IMR-90 (cell line): Measurements from ENCODE around the gene DPYSL5. TPM values are rescaled to one million over a fixed set of nuclear protein-coding genes. Genes with fewer than 3 reads are reported as not detected.
A peak's percentile ranks its signal among the peaks of the same experiment; 100 is the strongest.

Experiments used
- ATAC-seq: fragments of 200-7000 bp; cut with Tn5 transposase; 2 replicates; pipeline ENCODE4 v1.9.1; 2020; ENCODE audit warnings: low read depth, mild to moderate bottlenecking, moderate library complexity
- BruUV-seq: library from RNA; stranded (reverse); fragments of 400-500 nt; replicated peaks from 2 replicates; lab custom pipeline; 2021; lab: Mats Ljungman, UMichigan
- CTCF ChIA-PET: fragments of 300-600 bp; formaldehyde crosslinking; extraction: SDS; loops from one replicate; lab custom pipeline; 2021; ENCODE audit warnings: antibody characterized with exemption; lab: Yijun Ruan, JAX
- POLR2A ChIA-PET: fragments of 300-600 bp; sonication (Branson Sonifier 250); formaldehyde crosslinking; loops from one replicate; lab custom pipeline; 2022; ENCODE audit warnings: antibody characterized with exemption; ENCODE audit not compliant: unreplicated experiment; lab: Charles Lee
- DNase-seq: peaks from one replicate; pipeline ENCODE4 v3.0.0; 2013
- H2AFZ ChIP-seq: replicated peaks from 2 replicates; pipeline ENCODE3; 2013; ENCODE audit warnings: low read length, mild to moderate bottlenecking; ENCODE audit not compliant: poor library complexity
- H2AK5ac ChIP-seq: 2 replicates; pipeline ENCODE4 v1.6.1; 2013; ENCODE audit warnings: low read depth, low read length, inconsistent platforms
- H2AK9ac ChIP-seq: replicated peaks from 2 replicates; pipeline ENCODE3; 2013; ENCODE audit warnings: mild to moderate bottlenecking, low read depth, low read length, moderate library complexity; ENCODE audit not compliant: poor library complexity
- H2BK120ac ChIP-seq: 2 replicates; pipeline ENCODE4 v1.6.1; 2013; ENCODE audit warnings: low read depth, low read length, inconsistent platforms
- H2BK15ac ChIP-seq: 3 replicates; pipeline ENCODE4 v1.6.1; 2013; ENCODE audit warnings: low read depth, low read length, inconsistent platforms
- H2BK20ac ChIP-seq: 2 replicates; pipeline ENCODE4 v1.6.1; 2013; ENCODE audit warnings: low read depth, mild to moderate bottlenecking, inconsistent platforms, low read length, moderate library complexity
- H2BK5ac ChIP-seq: 2 replicates; pipeline ENCODE4 v1.6.1; 2013; ENCODE audit warnings: mild to moderate bottlenecking, low read depth, low read length, inconsistent platforms; ENCODE audit not compliant: poor library complexity, severe bottlenecking
- H3K14ac ChIP-seq: replicated peaks from 2 replicates; pipeline ENCODE4 v1.6.1; 2013; ENCODE audit warnings: low read depth, low read length, inconsistent platforms
- H3K18ac ChIP-seq: 2 replicates; pipeline ENCODE4 v1.6.1; 2013; ENCODE audit warnings: low read depth, low read length, control low read depth
- H3K23ac ChIP-seq: 2 replicates; pipeline ENCODE4 v1.6.1; 2013; ENCODE audit warnings: low read depth, low read length, inconsistent platforms
- H3K27ac ChIP-seq: 2 replicates; pipeline ENCODE4 v1.5.1; 2013; ENCODE audit warnings: mild to moderate bottlenecking, control low read depth, low read length; ENCODE audit not compliant: insufficient read depth
- H3K27me3 ChIP-seq: 2 replicates; pipeline ENCODE4 v1.6.1; 2013; ENCODE audit warnings: low read length; ENCODE audit not compliant: control insufficient read depth, insufficient read depth
- H3K36me3 ChIP-seq: 2 replicates; pipeline ENCODE4 v1.6.1; 2013; ENCODE audit warnings: low read length, mixed read lengths; ENCODE audit not compliant: control insufficient read depth, insufficient read depth
- H3K4ac ChIP-seq: 2 replicates; pipeline ENCODE4 v1.6.1; 2013; ENCODE audit warnings: low read depth, low read length, inconsistent platforms
- H3K4me1 ChIP-seq: 2 replicates; pipeline ENCODE4 v1.6.1; 2013; ENCODE audit warnings: low read length, mixed read lengths; ENCODE audit not compliant: control insufficient read depth, insufficient read depth
- H3K4me2 ChIP-seq: 2 replicates; pipeline ENCODE4 v1.6.1; 2013; ENCODE audit warnings: low read depth, mild to moderate bottlenecking, control low read depth, low read length, moderate library complexity
- H3K4me3 ChIP-seq: 2 replicates; pipeline ENCODE4 v1.5.1; 2013; ENCODE audit warnings: low read depth, mild to moderate bottlenecking, control low read depth, low read length, moderate library complexity; ENCODE audit not compliant: insufficient read depth
- H3K56ac ChIP-seq: 2 replicates; pipeline ENCODE4 v1.6.1; 2013; ENCODE audit warnings: low read length, inconsistent platforms; ENCODE audit not compliant: insufficient read depth; ENCODE audit errors: extremely low read depth
- H3K79me1 ChIP-seq, 2 experiments: 2 replicates each; pipeline ENCODE4 v1.6.1; 2013; ENCODE audit warnings: low read length in 2 of 2, inconsistent platforms in 1 of 2, low read depth in 1 of 2
- H3K9ac ChIP-seq: 2 replicates; pipeline ENCODE4 v1.6.1; 2013; ENCODE audit warnings: low read depth, low read length, control low read depth
- H3K9me1 ChIP-seq: 2 replicates; pipeline ENCODE4 v1.6.1; 2013; ENCODE audit warnings: low read length, inconsistent platforms; ENCODE audit not compliant: insufficient read depth
- H3K9me3 ChIP-seq: 2 replicates; pipeline ENCODE4 v1.6.1; 2013; ENCODE audit warnings: low read length; ENCODE audit not compliant: control insufficient read depth, insufficient read depth
- H4K20me1 ChIP-seq: 2 replicates; pipeline ENCODE4 v1.6.1; 2013; ENCODE audit warnings: low read length, inconsistent platforms; ENCODE audit not compliant: insufficient read depth
- H4K5ac ChIP-seq: 2 replicates; pipeline ENCODE4 v1.6.1; 2013; ENCODE audit warnings: mild to moderate bottlenecking, low read depth, low read length, control low read depth
- H4K8ac ChIP-seq, 2 experiments: 2 replicates each; pipeline ENCODE4 v1.6.1; 2013; ENCODE audit warnings: low read depth in 2 of 2, low read length in 2 of 2, control low read depth in 1 of 2, inconsistent platforms in 1 of 2
- H4K91ac ChIP-seq: 2 replicates; pipeline ENCODE4 v1.6.1; 2013; ENCODE audit warnings: low read depth, low read length, inconsistent platforms; ENCODE audit not compliant: insufficient read depth
- BHLHE40 ChIP-seq: fragments of 150-350 bp; IDR thresholded peaks from 2 replicates; pipeline ENCODE4 v1.6.1; 2016; ENCODE audit warnings: mild to moderate bottlenecking, low read depth, low read length
- CHD1 ChIP-seq: IDR thresholded peaks from 2 replicates; pipeline ENCODE4 v1.6.1; 2012; ENCODE audit warnings: low read depth, low read length, improper control_type of control experiment
- CTCF ChIP-seq: conservative IDR thresholded peaks from 2 replicates; pipeline ENCODE4 v1.5.1; 2012; ENCODE audit warnings: mild to moderate bottlenecking, low read depth, low read length, improper control_type of control experiment
- ELK1 ChIP-seq: fragments of 150-350 bp; IDR thresholded peaks from 2 replicates; pipeline ENCODE4 v1.6.1; 2016; ENCODE audit warnings: low read depth, mild to moderate bottlenecking, low read length, moderate library complexity, borderline replicate concordance
- FOS ChIP-seq: fragments of 150-350 bp; IDR thresholded peaks from 2 replicates; pipeline ENCODE4 v1.6.1; 2016; ENCODE audit warnings: low read depth, low read length
- MXI1 ChIP-seq: IDR thresholded peaks from 2 replicates; pipeline ENCODE4 v1.6.1; 2012; ENCODE audit warnings: low read depth, mild to moderate bottlenecking, low read length, moderate library complexity, borderline replicate concordance
- NFE2L2 ChIP-seq: fragments of 150-350 bp; IDR thresholded peaks from 2 replicates; pipeline ENCODE4 v1.6.1; 2016; ENCODE audit warnings: low read depth, mild to moderate bottlenecking, low read length
- RAD21 ChIP-seq: IDR thresholded peaks from 2 replicates; pipeline ENCODE4 v1.6.1; 2012; ENCODE audit warnings: low read length, improper control_type of control experiment
- RFX5 ChIP-seq: IDR thresholded peaks from 2 replicates; pipeline ENCODE4 v1.8.0; 2012; ENCODE audit warnings: low read depth, mild to moderate bottlenecking, low read length, moderate library complexity
- SMC3 ChIP-seq: fragments of 150-350 bp; IDR thresholded peaks from 2 replicates; pipeline ENCODE4 v1.6.1; 2016; ENCODE audit warnings: low read depth, mild to moderate bottlenecking, antibody characterized with exemption, low read length, moderate library complexity
- USF2 ChIP-seq: fragments of 150-350 bp; IDR thresholded peaks from 2 replicates; pipeline ENCODE4 v1.6.1; 2017; ENCODE audit warnings: mild to moderate bottlenecking, antibody characterized with exemption, low read length, low read depth
- WGBS, 2 experiments: methylation state at CpG; one replicate each; pipeline versions ENCODE4 v1.1.5 to v1.1.7; 2013; ENCODE audit warnings: missing lambda C conversion rate in 2 of 2; ENCODE audit not compliant: insufficient read length in 1 of 2; ENCODE audit errors: extremely low coverage in 2 of 2; 5-methylcytosine and 5-hydroxymethylcytosine counted together
- dilution Hi-C: fragments of 300-500 bp; cut with HindIII; formaldehyde crosslinking; loops from one replicate; pipeline ENCODE4 v1.14.3; 2018; ENCODE audit warnings: low sequenced_read_pairs; ENCODE audit not compliant: unreplicated experiment
- in situ Hi-C: fragments of 300-500 bp; cut with MboI; formaldehyde crosslinking; loops from 3 replicates; pipeline ENCODE4 v1.14.3; 2019; ENCODE audit warnings: low sequenced_read_pairs, inconsistent platforms, mixed read lengths
- intact Hi-C: fragments of 100-400 bp; cut with micrococcal nuclease; formaldehyde crosslinking; loops from 2 replicates; pipeline ENCODE4 v1.10.0; 2022
- polyA plus RNA-seq, 3 experiments: library from polyadenylated mRNA; depleted of rRNA; stranded (reverse); fragments of >200 nt; gene quantifications; 2 replicates each; pipeline ENCODE4 v1.2.3, GENCODE V29; 2012; ENCODE audit warnings: low replicate concordance in 1 of 3
- total RNA-seq: library from RNA; depleted of rRNA; stranded (reverse); fragments of >200 nt; gene quantifications from 2 replicates; pipeline ENCODE4 v1.2.3, GENCODE V29; 2012

The DPYSL5 gene
- total and polyA plus RNA-seq, 2 of the 4 experiments (the other 2 are of a cell fraction), result not detected

- no peak for TF ChIP-seq MXI1
- TF ChIP-seq RAD21, result no peak
Measured at GRCh38 chr2:26911911-26912861, 64.3 kb downstream of the DPYSL5 start (continued).

GRCh38 chr2:26913606-26913998 is 65.7 kb downstream of the DPYSL5 start:
- peaks cover 2% of the 10 kb centered on the region; the same call in 1 of the 2 replicates for H3K9me3 ChIP-seq
- H3K79me1 ChIP-seq, result no peaks in the 10 kb centered on the region
- H4K91ac ChIP-seq, result no peak overlapping the region
- H2AK5ac ChIP-seq, result no peak overlapping the region
- ATAC-seq (peak; percentile 57), DNase-seq (peak; percentile 34)
- H3K9me1 ChIP-seq, result no peaks in the 10 kb centered on the region
- H2BK15ac ChIP-seq, result no peak overlapping the region
- H4K5ac ChIP-seq, result no peak overlapping the region
- dilution Hi-C loops (no loop called here), intact Hi-C loops (no loop called here), in situ Hi-C loops (no loop called here)
- H3K36me3 ChIP-seq, result no peaks in the 10 kb centered on the region
- no peaks in the 10 kb centered on the region for H4K20me1 ChIP-seq
- H2BK5ac ChIP-seq, result no peak overlapping the region
- peaks cover 73% of the 10 kb centered on the region for H3K27me3 ChIP-seq
- H2AFZ ChIP-seq, result no peak overlapping the region
- no peaks in the 10 kb centered on the region for H3K4me1 ChIP-seq
- ChIA-PET POLR2A (no interaction called here), CTCF (interaction anchor here (0.6 to 0.7 kb wide), 2 partner anchors 10 to 535 kb away, joined by 3 to 4 read pairs; no protein-coding TSS in a partner anchor)
- H3K4ac ChIP-seq, result no peak overlapping the region
- H2AK9ac ChIP-seq, result no peak overlapping the region
- H3K14ac ChIP-seq, result no peak overlapping the region
- no peak overlapping the region for H2BK20ac ChIP-seq
- no peak overlapping the region for H3K18ac ChIP-seq
- no peak overlapping the region for H3K27ac ChIP-seq
- no peak overlapping the region for H4K8ac ChIP-seq
- no peak overlapping the region for H3K23ac ChIP-seq
- no peak overlapping the region for H3K4me2 ChIP-seq
- no peak overlapping the region for H3K56ac ChIP-seq
- no peak overlapping the region for H3K9ac ChIP-seq
- no TSS peak for BruUV-seq
- no peak overlapping the region for H2BK120ac ChIP-seq
- WGBS, 2 experiments, result no CpG with 5 or more reads among the region's 2 CpGs
- no peak overlapping the region for H3K4me3 ChIP-seq
- TF ChIP-seq CHD1 (no peak), USF2 (no peak), FOS (no peak), ELK1 (no peak), RFX5 (no peak), NFE2L2 (no peak), CTCF (no peak), SMC3 (no peak), RAD21 (no peak), BHLHE40 (no peak), MXI1 (no peak)
